GM10847 (cell line): ENCODE data around the gene PBX1.

Source experiments
- POLR2A ChIP-seq: IDR thresholded peaks from 2 replicates; pipeline ENCODE4 v1.6.1; 2011; ENCODE audit not compliant: insufficient read length; ENCODE audit errors: extremely low read depth

Gene PBX1

GRCh38 chr1:164783778-164784555 lies 225.0 kb downstream of the PBX1 start:
- TF ChIP-seq POLR2A = no peak

DNA sequence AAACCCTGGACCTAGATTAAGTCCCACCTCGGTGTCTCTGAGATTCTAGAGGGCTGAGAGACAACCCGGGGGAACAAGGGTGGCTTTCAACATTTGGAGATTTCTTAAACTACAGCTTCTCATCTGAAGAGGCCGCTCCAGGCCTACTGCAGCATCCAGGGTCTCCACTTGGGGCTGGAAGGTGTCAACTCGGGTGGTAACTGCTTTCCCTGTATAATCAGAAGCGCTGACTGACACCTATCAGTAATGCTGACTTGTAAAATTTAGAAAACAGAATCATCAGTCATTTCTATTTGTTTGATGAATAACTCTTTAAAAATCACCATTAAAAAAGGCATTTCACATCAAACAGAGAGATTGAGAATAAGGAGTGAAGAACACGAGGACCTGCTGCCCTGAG lies 226.0 kb downstream of the PBX1 start:
- TF ChIP-seq POLR2A = no peak

DNA sequence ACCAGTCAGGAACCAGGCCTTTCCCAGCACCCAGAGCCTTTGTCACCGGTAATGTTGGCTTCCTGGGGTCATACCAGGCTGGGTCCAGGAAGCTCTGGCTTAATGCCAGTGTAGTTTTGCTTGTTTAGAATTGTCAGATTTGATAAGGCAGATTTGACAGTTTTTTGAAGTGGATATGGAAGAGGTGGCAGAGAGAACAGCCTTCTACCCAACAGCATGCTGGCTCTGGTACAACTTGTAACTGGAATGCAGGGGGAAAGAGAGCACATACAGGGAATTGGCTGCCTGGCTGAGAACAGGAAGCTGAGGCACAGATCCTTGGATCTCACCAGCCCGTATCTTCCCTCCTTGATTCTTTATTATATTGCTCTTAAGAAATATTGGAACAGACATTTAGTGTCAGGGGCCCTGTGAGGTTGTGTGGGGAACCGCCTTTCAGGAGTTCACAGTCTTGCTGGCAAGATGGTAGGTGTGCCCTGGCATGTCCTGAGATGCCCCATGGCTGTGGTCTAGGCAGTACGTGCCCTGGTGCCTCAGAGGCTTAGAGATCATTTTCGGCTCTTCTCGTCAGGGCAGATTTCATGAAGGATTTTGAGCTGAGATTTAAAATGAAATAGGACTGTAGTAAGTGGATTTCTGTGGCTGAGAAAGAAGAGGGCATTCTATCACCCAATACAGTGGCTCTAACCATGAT lies 227.0 kb downstream of the PBX1 start:
- TF ChIP-seq POLR2A = no peak

DNA sequence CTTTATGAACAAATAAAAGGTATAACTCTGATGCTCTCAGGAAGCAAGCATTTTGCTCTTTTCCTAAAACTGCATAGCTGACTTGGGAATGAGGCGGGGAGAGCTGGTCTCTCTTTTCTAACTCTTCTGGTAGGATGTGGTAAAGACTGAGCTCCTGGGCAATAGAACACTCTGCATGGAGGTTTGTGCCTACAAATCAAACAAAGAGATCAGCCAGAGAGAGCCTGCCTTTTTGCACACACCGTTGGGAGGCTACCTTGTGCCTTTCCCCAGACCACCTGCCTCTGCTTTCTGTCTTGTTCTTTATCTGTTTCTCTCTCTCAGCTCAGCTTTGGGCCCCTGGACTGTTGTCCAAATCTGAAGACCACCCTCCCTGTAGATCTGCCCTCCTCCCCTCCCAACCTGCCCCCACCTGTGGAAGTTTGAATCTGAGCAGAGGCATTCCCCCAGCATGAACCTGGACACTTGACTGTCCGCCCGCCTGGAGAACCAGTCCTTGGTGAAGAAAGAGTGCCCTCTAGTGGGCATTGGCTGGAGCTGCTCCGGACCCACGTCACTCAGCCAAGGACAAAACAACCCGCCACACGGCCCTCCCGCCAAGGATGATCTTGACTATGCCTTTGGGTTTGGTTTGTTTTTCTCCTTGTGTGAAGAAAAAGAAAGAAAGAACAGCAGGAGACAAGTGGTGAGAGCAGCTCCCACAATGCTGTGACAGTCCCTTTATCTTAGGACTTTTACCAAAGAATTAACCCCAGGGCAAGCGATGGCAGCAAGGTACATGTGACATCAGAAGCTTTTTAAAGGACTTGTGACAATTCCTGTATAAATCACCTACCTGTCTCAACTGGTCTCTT lies 228.2 kb downstream of the PBX1 start:
- no peak for TF ChIP-seq POLR2A

GRCh38 chr1:164787834-164788231 lies 228.8 kb downstream of the PBX1 start:
- no peak for TF ChIP-seq POLR2A

- no peak for TF ChIP-seq POLR2A
These were observed 231.1 kb downstream of the PBX1 start for GRCh38 chr1:164790081-164790480.

DNA sequence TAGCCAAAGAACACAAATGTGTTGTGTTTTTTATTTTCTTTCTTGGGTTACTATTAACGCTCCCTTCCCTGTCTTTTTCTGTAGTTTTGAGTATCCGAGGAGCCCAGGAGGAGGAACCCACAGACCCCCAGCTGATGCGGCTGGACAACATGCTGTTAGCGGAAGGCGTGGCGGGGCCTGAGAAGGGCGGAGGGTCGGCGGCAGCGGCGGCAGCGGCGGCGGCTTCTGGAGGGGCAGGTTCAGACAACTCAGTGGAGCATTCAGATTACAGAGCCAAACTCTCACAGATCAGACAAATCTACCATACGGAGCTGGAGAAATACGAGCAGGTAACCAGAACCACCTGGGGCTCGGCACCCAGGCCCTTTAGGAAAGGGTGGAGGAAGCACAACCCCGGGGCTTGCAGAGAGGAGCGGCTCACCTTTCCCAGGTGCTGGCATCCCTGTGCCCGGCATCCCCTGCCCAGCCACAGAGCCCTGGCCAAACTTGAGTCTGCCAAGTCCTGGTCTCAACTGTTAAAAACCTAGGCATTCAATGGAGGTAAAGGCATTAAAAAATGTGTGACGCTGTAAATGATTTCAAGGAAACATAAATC lies 233.5 kb downstream of the PBX1 start:
- no peak for TF ChIP-seq POLR2A

- no peak for TF ChIP-seq POLR2A
These were observed 235.4 kb downstream of the PBX1 start for GRCh38 chr1:164794356-164794755.

DNA sequence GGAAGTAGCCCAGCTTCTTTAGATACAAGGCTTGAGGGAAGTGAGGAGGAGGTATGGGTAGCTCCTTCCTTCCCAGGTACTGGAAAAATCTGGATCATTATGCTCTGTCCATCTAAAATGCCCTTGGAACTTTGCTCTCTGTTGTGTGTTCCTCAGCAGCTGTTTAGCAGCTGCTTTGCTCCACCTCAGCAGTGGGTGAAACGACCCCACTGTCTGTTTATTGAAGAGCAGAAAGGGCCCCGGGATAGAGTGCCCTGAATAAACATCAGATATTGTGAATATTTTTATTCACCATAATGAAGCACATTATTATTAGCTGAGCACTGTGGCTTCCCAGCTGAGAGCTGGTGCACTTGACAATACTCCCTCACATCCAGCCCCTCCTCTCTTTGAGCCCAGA lies 237.9 kb downstream of the PBX1 start:
- TF ChIP-seq POLR2A = no peak

GRCh38 chr1:164801246-164801731 lies 242.3 kb downstream of the PBX1 start:
- no peak for TF ChIP-seq POLR2A

DNA sequence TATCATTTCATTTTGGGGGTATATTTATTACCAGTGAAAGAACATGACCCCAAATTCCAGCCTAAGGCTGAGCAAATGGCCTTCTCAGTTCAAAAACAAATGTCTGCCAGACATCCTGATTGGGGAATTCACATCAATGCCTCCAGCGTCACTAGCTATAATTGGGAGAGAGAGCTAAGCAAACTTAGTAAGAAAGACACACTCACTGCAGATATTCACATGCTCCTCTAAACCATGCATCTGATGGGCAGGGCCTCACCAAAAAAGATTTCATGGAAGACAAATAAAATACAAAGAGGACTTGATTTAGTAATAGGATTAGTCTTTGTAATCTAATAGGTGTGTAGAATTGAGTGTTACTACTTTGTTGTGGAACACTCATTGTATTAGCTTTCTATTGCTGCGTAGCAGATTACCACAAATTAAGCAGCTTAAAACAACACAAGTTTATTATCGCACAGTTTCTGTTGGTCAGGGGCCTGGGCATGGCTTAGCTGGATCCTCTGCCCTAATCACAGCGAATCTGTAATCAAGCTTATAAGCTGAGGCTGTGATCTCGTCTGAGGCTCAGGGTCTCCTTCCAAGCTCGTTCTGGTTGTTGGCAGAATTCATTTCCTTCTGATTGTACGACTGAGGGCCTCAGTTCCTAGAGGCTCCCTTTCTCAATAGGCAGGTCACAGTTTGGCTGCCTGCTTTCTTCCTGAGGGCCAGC lies 243.0 kb downstream of the PBX1 start:
- TF ChIP-seq POLR2A = no peak

- no peak for TF ChIP-seq POLR2A
These were observed 243.7 kb downstream of the PBX1 start for GRCh38 chr1:164802529-164803282.

GRCh38 chr1:164803366-164803765 lies 244.4 kb downstream of the PBX1 start:
- no peak for TF ChIP-seq POLR2A

GRCh38 chr1:164804366-164804765 lies 245.4 kb downstream of the PBX1 start:
- TF ChIP-seq POLR2A = no peak
